GM12878 (cell line): Measurements from ENCODE around the gene LMOD3. TPM values are rescaled to one million over a fixed set of nuclear protein-coding genes. Genes with fewer than 3 reads are reported as not detected.

Source experiments
- ATAC-seq: fragments of 200-7000 bp; cut with Tn5 transposase; 3 replicates; pipeline ENCODE4 v1.9.1; 2020; ENCODE audit warnings: mild to moderate bottlenecking, moderate library complexity
- BruUV-seq: library from RNA; stranded (reverse); fragments of 400-500 nt; replicated peaks from 2 replicates; lab custom pipeline; 2021; lab: Mats Ljungman, UMichigan
- CTCF ChIA-PET: fragments of 300-600 bp; sonication (Branson Sonifier 250); formaldehyde crosslinking; extraction: SDS; loops from one replicate; lab custom pipeline; 2021; ENCODE audit warnings: inconsistent platforms; lab: Yijun Ruan, JAX
- POLR2A ChIA-PET: fragments of 350-600 bp; formaldehyde crosslinking; extraction: SDS; loops from one replicate; lab custom pipeline; 2021; ENCODE audit warnings: inconsistent platforms; lab: Charles Lee
- RAD21 ChIA-PET: fragments of 300-600 bp; sonication (Branson Sonifier 250); formaldehyde crosslinking; loops from one replicate; lab custom pipeline; 2023; ENCODE audit warnings: antibody characterized with exemption; ENCODE audit not compliant: unreplicated experiment; lab: Charles Lee
- SMC1A ChIA-PET: fragments of 300-600 bp; sonication (Branson Sonifier 250); formaldehyde crosslinking; loops from one replicate; lab custom pipeline; 2023; ENCODE audit not compliant: unreplicated experiment, uncharacterized antibody; lab: Charles Lee
- DNase-seq: peaks from one replicate; pipeline ENCODE4 v3.0.0-alpha.2; 2011; ENCODE audit warnings: low read depth, low spot score
- FAIRE-seq: peaks from 3 replicates; lab custom pipeline; 2011; peaks lifted over from hg19 to GRCh38; lab: Jason Lieb, UNC
- H2AFZ ChIP-seq: 2 replicates; pipeline ENCODE4 v1.6.0; 2011; ENCODE audit warnings: low read depth, low read length, control low read depth; ENCODE audit not compliant: control insufficient read depth
- H3K27ac ChIP-seq: 2 replicates; pipeline ENCODE4 v1.5.1; 2011; ENCODE audit warnings: control low read depth; ENCODE audit not compliant: control insufficient read depth, insufficient read depth
- H3K27me3 ChIP-seq, 2 experiments: replicated peaks in 1 of 2; 2 replicates each; pipeline versions ENCODE4 v1.6.0 to v1.6.1; 2011; ENCODE audit warnings: low read length in 1 of 2; ENCODE audit not compliant: control insufficient read depth in 2 of 2, insufficient read depth in 2 of 2
- H3K36me3 ChIP-seq, 2 experiments: 2 replicates each; pipeline ENCODE4 v1.5.1; 2011; ENCODE audit warnings: low read length in 1 of 2; ENCODE audit not compliant: control insufficient read depth in 2 of 2, insufficient read depth in 2 of 2
- H3K4me1 ChIP-seq: 2 replicates; pipeline ENCODE4 v1.6.1; 2011; ENCODE audit warnings: mild to moderate bottlenecking, low read length, moderate library complexity, mixed read lengths; ENCODE audit not compliant: control insufficient read depth, insufficient read depth
- H3K4me2 ChIP-seq: 2 replicates; pipeline ENCODE4 v1.6.0; 2011; ENCODE audit warnings: control low read depth; ENCODE audit not compliant: control insufficient read depth, insufficient read depth
- H3K4me3 ChIP-seq: fragments of 200-600 bp; sonication (generic); 2 replicates; pipeline ENCODE4 v1.5.1; 2016
- H3K79me2 ChIP-seq: 2 replicates; pipeline ENCODE4 v1.6.0; 2011; ENCODE audit warnings: low read length; ENCODE audit not compliant: control insufficient read depth, insufficient read depth
- H3K9ac ChIP-seq: 2 replicates; pipeline ENCODE4 v1.8.0; 2011; ENCODE audit warnings: low read length, control low read depth, mixed read lengths; ENCODE audit not compliant: control insufficient read depth, insufficient read depth
- H3K9me3 ChIP-seq: replicated peaks from 3 replicates; pipeline ENCODE4 v1.5.1; 2011; ENCODE audit warnings: mild to moderate bottlenecking, low read length; ENCODE audit not compliant: control insufficient read depth, insufficient read depth
- H4K20me1 ChIP-seq: 2 replicates; pipeline ENCODE4 v1.6.0; 2011; ENCODE audit not compliant: control insufficient read depth, insufficient read depth
- CBX3 ChIP-seq: fragments of 200-600 bp; sonication (generic); IDR thresholded peaks from 2 replicates; pipeline ENCODE4 v1.6.1; 2016; ENCODE audit warnings: low read depth, borderline replicate concordance
- FOXM1 ChIP-seq: IDR thresholded peaks from 2 replicates; pipeline ENCODE4 v1.6.1; 2012; ENCODE audit warnings: low read depth, mild to moderate bottlenecking, inconsistent platforms, low read length, moderate library complexity
- HDAC2 ChIP-seq: fragments of 200-600 bp; sonication (generic); IDR thresholded peaks from 2 replicates; pipeline ENCODE4 v1.6.1; 2017
- MTA3 ChIP-seq: IDR thresholded peaks from 2 replicates; pipeline ENCODE4 v1.6.1; 2012; ENCODE audit warnings: low read length, inconsistent platforms, borderline replicate concordance
- PAX5 ChIP-seq: IDR thresholded peaks from 2 replicates; pipeline ENCODE4 v1.6.1; 2011; ENCODE audit warnings: low read depth, low read length, borderline replicate concordance
- RAD21 ChIP-seq: IDR thresholded peaks from 2 replicates; pipeline ENCODE4 v1.6.1; 2011; ENCODE audit warnings: mild to moderate bottlenecking, low read depth, low read length, moderate library complexity; ENCODE audit not compliant: insufficient read depth
- RAD51 ChIP-seq: fragments of 450-650 bp; IDR thresholded peaks from 2 replicates; pipeline ENCODE4 v1.6.1; 2016; ENCODE audit warnings: moderate library complexity, mild to moderate bottlenecking, inconsistent platforms
- RB1 ChIP-seq: fragments of 450-650 bp; formaldehyde crosslinking; IDR thresholded peaks from 2 replicates; pipeline ENCODE4 v1.6.1; 2017; ENCODE audit warnings: mild to moderate bottlenecking, borderline replicate concordance
- SP1 ChIP-seq: IDR thresholded peaks from one replicate; pipeline ENCODE4 v1.6.1; 2011; ENCODE audit warnings: low read depth, low read length
- WRNIP1 ChIP-seq: IDR thresholded peaks from 2 replicates; pipeline ENCODE4 v1.6.1; 2011; ENCODE audit warnings: low read depth, low read length, improper control_type of control experiment, borderline replicate concordance
- YY1 ChIP-seq: IDR thresholded peaks from 2 replicates; pipeline ENCODE4 v1.6.1; 2011; ENCODE audit warnings: low read depth, mild to moderate bottlenecking, low read length
- ZNF24 ChIP-seq: fragments of 450-650 bp; IDR thresholded peaks from 2 replicates; pipeline ENCODE4 v1.6.1; 2017; ENCODE audit warnings: antibody characterized with exemption, mild to moderate bottlenecking
- WGBS: methylation state at CpG from one replicate; pipeline ENCODE4 v1.1.6; 2016; ENCODE audit warnings: low lambda C conversion rate; ENCODE audit not compliant: insufficient replicate concordance, insufficient coverage; ENCODE audit errors: missing lambda C conversion rate; 5-methylcytosine and 5-hydroxymethylcytosine counted together
- in situ Hi-C: fragments of 300-500 bp; cut with MboI; formaldehyde crosslinking; loops from 9 replicates; pipeline ENCODE4 v1.14.3; 2018; ENCODE audit warnings: mixed read lengths
- intact Hi-C: fragments of 100-400 bp; cut with micrococcal nuclease; formaldehyde crosslinking; loops from one replicate; pipeline ENCODE4 v1.14.2; 2022; ENCODE audit not compliant: unreplicated experiment
- polyA plus RNA-seq, 11 experiments: library from polyadenylated mRNA; depleted of rRNA in 4 of 11; unstranded in 6 of 11; stranded (reverse) in 5 of 11; fragments of >200 nt; fragmentation: Nextera tagmentation in 4 of 11; fragmentation: Illumina TruSeq in 1 of 11; extraction: Ambion mirVana in 4 of 11; extraction: Trizol in 1 of 11; gene quantifications; 1 replicate in 1 of 11; 2 replicates in 10 of 11; pipeline versions ENCODE4 v1.2.1 to v1.2.3, GENCODE V29; 2011 to 2016; ENCODE audit warnings: inconsistent platforms in 2 of 11, missing spikeins in 2 of 11, low read depth in 1 of 11
- total RNA-seq, 4 experiments: library from RNA; depleted of rRNA in 3 of 4; stranded (reverse); fragments of >200 nt in 3 of 4; fragmentation: Illumina TruSeq in 1 of 4; extraction: Trizol in 1 of 4; gene quantifications; 2 replicates each; pipeline versions ENCODE4 v1.2.1 to v1.2.3, GENCODE V29; 2013 to 2021
- TF ChIP-seq, protein P1 (sequence below), 3 experiments: IDR thresholded peaks in 2 of 3; conservative IDR thresholded peaks in 1 of 3; 2 replicates each; pipeline ENCODE4 v1.5.1; 2011; ENCODE audit warnings: low read depth in 3 of 3, low read length in 3 of 3, mild to moderate bottlenecking in 3 of 3, control low read depth in 2 of 3, moderate library complexity in 2 of 3, inconsistent platforms in 1 of 3, mixed read lengths in 1 of 3; ENCODE audit not compliant: control insufficient read depth in 2 of 3, insufficient read depth in 1 of 3; ENCODE audit errors: extremely low read depth in 1 of 3
- TF ChIP-seq, protein P2 (sequence below): IDR thresholded peaks from 2 replicates; pipeline ENCODE4 v1.6.1; 2011; ENCODE audit warnings: low read depth, mild to moderate bottlenecking, low read length, moderate library complexity, borderline replicate concordance; ENCODE audit errors: extremely low read depth
- TF ChIP-seq, protein P3 (sequence below): fragments of 450-650 bp; formaldehyde crosslinking; IDR thresholded peaks from 2 replicates; pipeline ENCODE4 v1.4.0; 2022; ENCODE audit warnings: mild to moderate bottlenecking, moderate library complexity
- TF ChIP-seq, protein P4 (sequence below): IDR thresholded peaks from 2 replicates; pipeline ENCODE4 v1.6.1; 2012; ENCODE audit warnings: low read depth, low read length, improper control_type of control experiment

The LMOD3 gene
- total and polyA plus RNA-seq, 10 of the 15 experiments (the other 5 are each of a cell fraction or from before 2014, with no cell fraction given) = 0.04 to 0.20 (median 0.09) TPM; not detected in 1

DNA sequence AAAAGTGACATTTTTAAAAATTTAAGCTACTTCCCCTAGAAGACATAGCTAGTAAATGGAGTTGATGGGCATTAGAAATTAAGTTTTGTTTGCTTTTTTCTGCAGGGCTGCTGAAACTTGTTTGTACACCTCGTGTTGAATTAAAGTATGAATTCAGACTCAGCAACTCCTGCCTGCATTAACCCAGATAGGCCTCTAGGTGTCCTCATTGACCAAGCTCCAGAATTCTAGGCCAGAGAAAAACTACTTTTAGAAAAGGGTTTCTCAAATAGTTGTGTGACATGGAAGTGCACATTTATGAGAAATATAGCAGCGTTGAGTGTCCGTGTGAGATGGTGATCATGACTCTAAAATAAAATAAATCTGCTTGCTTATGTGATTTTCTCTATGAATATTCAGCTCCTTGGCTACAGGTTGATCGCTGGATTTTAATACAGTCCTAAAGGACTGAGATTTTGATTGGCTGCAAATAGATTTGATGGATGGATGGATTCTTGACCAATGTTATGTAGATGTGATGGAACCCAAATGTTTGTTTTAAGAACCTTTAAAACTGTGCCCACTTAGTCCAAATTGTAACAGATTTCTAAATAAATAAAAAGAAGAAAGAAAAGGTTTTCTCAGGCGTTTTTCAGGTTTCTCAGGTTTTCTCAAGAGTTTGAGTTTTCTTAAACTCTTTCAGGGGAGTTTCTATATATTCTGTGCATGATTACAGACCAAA is 39.4 kb upstream of the LMOD3 start:
- ChIA-PET POLR2A (interaction anchor here (1.1 to 1.6 kb wide), 3 partner anchors 75 to 145 kb away, joined by 3 to 7 read pairs (median 3); no protein-coding TSS in a partner anchor), RAD21 (interaction anchor here (0.6 to 12.5 kb wide), 47 partner anchors 9 to 510 kb away, joined by 3 to 379 read pairs (median 5); partner anchors contain the start of gene LMOD3), SMC1A (interaction anchor here (0.7 to 9.9 kb wide), 56 partner anchors 10 to 806 kb away, joined by 3 to 505 read pairs (median 7); partner anchors contain the start of gene LMOD3), CTCF (interaction anchor here (0.6 to 10.0 kb wide), 66 partner anchors 11 to 790 kb away, joined by 3 to 625 read pairs (median 5); partner anchors contain the start of gene LMOD3)
- Histone ChIP-seq H3K9ac (no peak overlapping the region), H3K9me3 (no peaks in the 10 kb centered on the region), H3K79me2 (no peaks in the 10 kb centered on the region), H3K27ac (no peak overlapping the region), H3K4me3 (no peak overlapping the region), H3K36me3 (no peaks in the 10 kb centered on the region), H3K4me2 (no peak overlapping the region), H4K20me1 (no peaks in the 10 kb centered on the region), H3K4me1 (no peaks in the 10 kb centered on the region), H2AFZ (no peak overlapping the region), H3K27me3 (no peaks in the 10 kb centered on the region)
- DNase-seq (peak; percentile 25), FAIRE-seq (peak; percentile 86), ATAC-seq (peak; percentile 83)
- BruUV-seq = no TSS peak
- in situ Hi-C loops = loop anchor here (5.0 to 25.0 kb wide), 3 partner anchors 146 to 776 kb away; no protein-coding TSS in a partner anchor
- intact Hi-C loops = loop anchor here (1.0 to 5.0 kb wide), 4 partner anchors 145 to 509 kb away; no protein-coding TSS in a partner anchor
- 20% methylated on average over 5 of the region's 5 CpGs for WGBS
- 0 out of 2 replicates have a peak, but pooled peaks have one; percentile 14 for TF ChIP-seq ZNF24
- TF ChIP-seq CBX3 = no peak
- TF ChIP-seq PAX5 = no peak
- 0 out of 2 replicates have a peak, but pooled peaks have one; percentile 50 for TF ChIP-seq FOXM1
- TF ChIP-seq RAD51 = no peak
- 0 out of 2 replicates have a peak, but pooled peaks have one; percentile 37 for TF ChIP-seq YY1
- TF ChIP-seq, protein P1, sequence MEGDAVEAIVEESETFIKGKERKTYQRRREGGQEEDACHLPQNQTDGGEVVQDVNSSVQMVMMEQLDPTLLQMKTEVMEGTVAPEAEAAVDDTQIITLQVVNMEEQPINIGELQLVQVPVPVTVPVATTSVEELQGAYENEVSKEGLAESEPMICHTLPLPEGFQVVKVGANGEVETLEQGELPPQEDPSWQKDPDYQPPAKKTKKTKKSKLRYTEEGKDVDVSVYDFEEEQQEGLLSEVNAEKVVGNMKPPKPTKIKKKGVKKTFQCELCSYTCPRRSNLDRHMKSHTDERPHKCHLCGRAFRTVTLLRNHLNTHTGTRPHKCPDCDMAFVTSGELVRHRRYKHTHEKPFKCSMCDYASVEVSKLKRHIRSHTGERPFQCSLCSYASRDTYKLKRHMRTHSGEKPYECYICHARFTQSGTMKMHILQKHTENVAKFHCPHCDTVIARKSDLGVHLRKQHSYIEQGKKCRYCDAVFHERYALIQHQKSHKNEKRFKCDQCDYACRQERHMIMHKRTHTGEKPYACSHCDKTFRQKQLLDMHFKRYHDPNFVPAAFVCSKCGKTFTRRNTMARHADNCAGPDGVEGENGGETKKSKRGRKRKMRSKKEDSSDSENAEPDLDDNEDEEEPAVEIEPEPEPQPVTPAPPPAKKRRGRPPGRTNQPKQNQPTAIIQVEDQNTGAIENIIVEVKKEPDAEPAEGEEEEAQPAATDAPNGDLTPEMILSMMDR (IDR thresholded peaks at IDR 0.05 in 2 of 3, conservative IDR thresholded peaks at IDR 0.05 in 1 of 3; ENCODE audit: control insufficient read depth in 2 of 3, extremely low read depth in 1 of 3, insufficient read depth in 1 of 3, low read depth in 3 of 3, low read length in 3 of 3) = peak; percentile 89 to 95 (median 94); a peak in 5 of 6 replicates
- TF ChIP-seq, protein P2, sequence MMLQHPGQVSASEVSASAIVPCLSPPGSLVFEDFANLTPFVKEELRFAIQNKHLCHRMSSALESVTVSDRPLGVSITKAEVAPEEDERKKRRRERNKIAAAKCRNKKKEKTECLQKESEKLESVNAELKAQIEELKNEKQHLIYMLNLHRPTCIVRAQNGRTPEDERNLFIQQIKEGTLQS = no peak
- no peak for TF ChIP-seq SP1
- TF ChIP-seq WRNIP1 = no peak
- TF ChIP-seq RAD21 = peak; percentile 100
- TF ChIP-seq MTA3 = no peak
- 0 out of 2 replicates have a peak, but pooled peaks have one; percentile 43 for TF ChIP-seq RB1
- TF ChIP-seq, protein P3, sequence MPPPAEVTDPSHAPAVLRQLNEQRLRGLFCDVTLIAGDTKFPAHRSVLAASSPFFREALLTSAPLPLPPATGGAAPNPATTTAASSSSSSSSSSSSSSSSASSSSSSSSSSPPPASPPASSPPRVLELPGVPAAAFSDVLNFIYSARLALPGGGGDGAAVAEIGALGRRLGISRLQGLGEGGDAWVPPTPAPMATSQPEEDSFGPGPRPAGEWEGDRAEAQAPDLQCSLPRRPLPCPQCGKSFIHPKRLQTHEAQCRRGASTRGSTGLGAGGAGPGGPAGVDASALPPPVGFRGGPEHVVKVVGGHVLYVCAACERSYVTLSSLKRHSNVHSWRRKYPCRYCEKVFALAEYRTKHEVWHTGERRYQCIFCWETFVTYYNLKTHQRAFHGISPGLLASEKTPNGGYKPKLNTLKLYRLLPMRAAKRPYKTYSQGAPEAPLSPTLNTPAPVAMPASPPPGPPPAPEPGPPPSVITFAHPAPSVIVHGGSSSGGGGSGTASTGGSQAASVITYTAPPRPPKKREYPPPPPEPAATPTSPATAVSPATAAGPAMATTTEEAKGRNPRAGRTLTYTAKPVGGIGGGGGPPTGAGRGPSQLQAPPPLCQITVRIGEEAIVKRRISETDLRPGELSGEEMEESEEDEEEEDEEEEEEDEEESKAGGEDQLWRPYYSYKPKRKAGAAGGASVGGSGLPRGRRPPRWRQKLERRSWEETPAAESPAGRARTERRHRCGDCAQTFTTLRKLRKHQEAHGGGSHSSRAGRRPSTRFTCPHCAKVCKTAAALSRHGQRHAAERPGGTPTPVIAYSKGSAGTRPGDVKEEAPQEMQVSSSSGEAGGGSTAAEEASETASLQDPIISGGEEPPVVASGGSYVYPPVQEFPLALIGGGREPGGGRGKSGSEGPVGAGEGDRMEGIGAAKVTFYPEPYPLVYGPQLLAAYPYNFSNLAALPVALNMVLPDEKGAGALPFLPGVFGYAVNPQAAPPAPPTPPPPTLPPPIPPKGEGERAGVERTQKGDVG (CRISPR knock-in tag) = no peak
- TF ChIP-seq HDAC2 = no peak
- TF ChIP-seq, protein P4, sequence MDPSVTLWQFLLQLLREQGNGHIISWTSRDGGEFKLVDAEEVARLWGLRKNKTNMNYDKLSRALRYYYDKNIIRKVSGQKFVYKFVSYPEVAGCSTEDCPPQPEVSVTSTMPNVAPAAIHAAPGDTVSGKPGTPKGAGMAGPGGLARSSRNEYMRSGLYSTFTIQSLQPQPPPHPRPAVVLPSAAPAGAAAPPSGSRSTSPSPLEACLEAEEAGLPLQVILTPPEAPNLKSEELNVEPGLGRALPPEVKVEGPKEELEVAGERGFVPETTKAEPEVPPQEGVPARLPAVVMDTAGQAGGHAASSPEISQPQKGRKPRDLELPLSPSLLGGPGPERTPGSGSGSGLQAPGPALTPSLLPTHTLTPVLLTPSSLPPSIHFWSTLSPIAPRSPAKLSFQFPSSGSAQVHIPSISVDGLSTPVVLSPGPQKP = no peak
